Activated B cell treated with CpG ODN at 0.5 μM for 24 hours (primary cell): ENCODE measurements around the gene GNAO1. TPM values are rescaled to one million over a fixed set of nuclear protein-coding genes. Genes with fewer than 3 reads are reported as not detected.

ENCODE experiments used
- ATAC-seq: fragments of 200-7000 bp; cut with Tn5 transposase; one replicate; pipeline ENCODE4 v1.10.0; 2021; ENCODE audit warnings: low read depth, mild to moderate bottlenecking, moderate library complexity
- CTCF ChIA-PET: fragments of 350-600 bp; sonication (Branson Sonifier 250); formaldehyde crosslinking; loops from one replicate; lab custom pipeline; 2021; ENCODE audit warnings: antibody characterized with exemption; lab: Charles Lee
- POLR2A ChIA-PET: fragments of 350-600 bp; sonication (Branson Sonifier 250); formaldehyde crosslinking; loops from one replicate; lab custom pipeline; 2021; ENCODE audit warnings: antibody characterized with exemption; lab: Charles Lee
- DNase-seq: peaks from one replicate; pipeline ENCODE4 v3.0.0; 2022
- H3K27ac Mint-ChIP-seq: one replicate; pipeline ENCODE4 v1.8.0; 2020; ENCODE audit warnings: mixed read lengths
- H3K27me3 Mint-ChIP-seq: one replicate; pipeline ENCODE4 v1.8.0; 2021; ENCODE audit warnings: mixed read lengths
- H3K36me3 Mint-ChIP-seq: one replicate; pipeline ENCODE4 v1.8.0; 2021; ENCODE audit warnings: low read depth, mixed read lengths
- H3K4me1 Mint-ChIP-seq: one replicate; pipeline ENCODE4 v1.8.0; 2021; ENCODE audit warnings: mixed read lengths
- H3K4me3 Mint-ChIP-seq: one replicate; pipeline ENCODE4 v1.8.0; 2020; ENCODE audit warnings: mild to moderate bottlenecking, mixed read lengths
- H3K9me3 Mint-ChIP-seq: one replicate; pipeline ENCODE4 v1.8.0; 2020; ENCODE audit warnings: mixed read lengths
- intact Hi-C: fragments of 100-400 bp; cut with micrococcal nuclease; formaldehyde crosslinking; loops from one replicate; pipeline ENCODE4 v1.15.1; 2024
- total RNA-seq: library from RNA; stranded (reverse); gene quantifications from 2 replicates; pipeline ENCODE4 v1.2.3, GENCODE V29; 2022
- TF ChIP-seq, protein P1 (sequence below): fragments of 200-600 bp; IDR thresholded peaks from one replicate; pipeline ENCODE4 v1.8.0; 2022; ENCODE audit warnings: antibody characterized with exemption, mild to moderate bottlenecking

The GNAO1 gene
- total RNA-seq, 1 donor from 2014 or later: 0.53 TPM

DNA sequence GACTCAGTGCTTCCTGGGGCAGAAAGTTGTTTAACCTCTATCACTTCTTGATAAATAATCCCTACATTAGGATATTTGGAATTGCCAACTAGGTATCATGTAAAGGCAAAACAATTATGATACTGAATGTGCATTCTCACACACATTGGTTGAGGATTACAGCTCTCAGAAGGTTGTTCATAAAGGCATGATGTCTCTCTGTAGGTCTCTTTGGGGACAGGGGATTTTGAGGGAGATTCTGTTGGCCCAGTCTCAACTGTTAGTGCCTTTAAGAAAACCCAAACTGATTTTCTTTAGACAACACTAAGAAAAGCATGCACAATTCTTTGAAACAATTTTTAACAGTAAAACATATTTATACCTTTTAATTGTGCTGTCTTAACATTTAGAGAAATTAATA is 56.5 kb downstream of the GNAO1 start:
- ATAC-seq: no peak
- Mint-ChIP-seq H3K4me3 (no peak overlapping the region), H3K27me3 (no peaks in the 10 kb centered on the region), H3K27ac (no peak overlapping the region), H3K36me3 (no peaks in the 10 kb centered on the region), H3K4me1 (no peaks in the 10 kb centered on the region), H3K9me3 (no peaks in the 10 kb centered on the region)
- DNase-seq: no peak
- TF ChIP-seq, protein P1, sequence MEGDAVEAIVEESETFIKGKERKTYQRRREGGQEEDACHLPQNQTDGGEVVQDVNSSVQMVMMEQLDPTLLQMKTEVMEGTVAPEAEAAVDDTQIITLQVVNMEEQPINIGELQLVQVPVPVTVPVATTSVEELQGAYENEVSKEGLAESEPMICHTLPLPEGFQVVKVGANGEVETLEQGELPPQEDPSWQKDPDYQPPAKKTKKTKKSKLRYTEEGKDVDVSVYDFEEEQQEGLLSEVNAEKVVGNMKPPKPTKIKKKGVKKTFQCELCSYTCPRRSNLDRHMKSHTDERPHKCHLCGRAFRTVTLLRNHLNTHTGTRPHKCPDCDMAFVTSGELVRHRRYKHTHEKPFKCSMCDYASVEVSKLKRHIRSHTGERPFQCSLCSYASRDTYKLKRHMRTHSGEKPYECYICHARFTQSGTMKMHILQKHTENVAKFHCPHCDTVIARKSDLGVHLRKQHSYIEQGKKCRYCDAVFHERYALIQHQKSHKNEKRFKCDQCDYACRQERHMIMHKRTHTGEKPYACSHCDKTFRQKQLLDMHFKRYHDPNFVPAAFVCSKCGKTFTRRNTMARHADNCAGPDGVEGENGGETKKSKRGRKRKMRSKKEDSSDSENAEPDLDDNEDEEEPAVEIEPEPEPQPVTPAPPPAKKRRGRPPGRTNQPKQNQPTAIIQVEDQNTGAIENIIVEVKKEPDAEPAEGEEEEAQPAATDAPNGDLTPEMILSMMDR: no peak
- CTCF ChIA-PET: no interaction called here
- intact Hi-C loops: no loop called here
- POLR2A ChIA-PET: no interaction called here

DNA sequence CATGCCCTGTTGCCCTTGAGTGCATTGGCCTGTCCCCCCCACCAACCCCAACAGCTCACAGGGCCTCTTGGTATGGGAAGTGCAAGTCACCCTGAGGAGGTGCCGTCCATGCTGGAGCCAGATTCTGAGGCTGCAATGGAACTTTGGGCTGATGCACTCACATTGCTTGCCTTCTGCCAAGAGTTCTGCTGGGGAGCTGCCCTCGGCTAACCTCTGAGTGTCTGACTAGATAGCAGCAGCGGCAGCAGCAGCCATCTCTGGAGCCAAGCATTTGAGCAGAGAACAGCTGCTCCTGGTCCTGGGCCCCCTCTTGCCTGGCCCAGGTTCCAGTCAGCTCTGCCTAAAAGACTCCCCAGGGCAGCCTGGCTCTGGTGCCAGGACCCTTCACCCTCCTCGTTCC is 61.5 kb downstream of the GNAO1 start:
- TF ChIP-seq, protein P1: no peak
- POLR2A ChIA-PET: no interaction called here
- ATAC-seq (no peak), DNase-seq (no peak)
- CTCF ChIA-PET: no interaction called here
- no peaks in the 10 kb centered on the region for H3K4me1 Mint-ChIP-seq
- no peak overlapping the region for H3K27ac Mint-ChIP-seq
- no peaks in the 10 kb centered on the region for H3K9me3 Mint-ChIP-seq
- H3K27me3 Mint-ChIP-seq: peaks cover 4% of the 10 kb centered on the region
- no peak overlapping the region for H3K4me3 Mint-ChIP-seq
- intact Hi-C loops: no loop called here
- no peaks in the 10 kb centered on the region for H3K36me3 Mint-ChIP-seq

DNA sequence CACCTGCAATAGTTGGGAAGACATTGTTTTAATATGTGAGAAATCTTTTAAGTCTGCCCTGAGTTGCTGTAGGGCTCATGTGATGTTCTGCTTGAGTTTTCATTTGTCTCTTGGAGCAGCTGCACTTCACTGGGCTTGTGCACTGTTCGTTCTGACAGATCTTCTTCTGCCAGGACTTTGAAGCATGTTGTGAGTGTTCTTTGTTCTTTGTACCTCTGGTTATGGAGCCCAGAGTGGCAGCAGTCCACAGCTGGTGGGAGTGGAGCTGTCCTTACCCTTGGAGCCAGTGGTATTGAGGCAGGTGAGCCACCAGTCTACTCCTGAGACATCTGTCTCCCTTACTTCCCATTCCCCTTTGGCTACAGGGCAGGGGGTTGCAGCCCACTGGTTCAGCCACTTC is 64.6 kb downstream of the GNAO1 start:
- ATAC-seq: no peak
- TF ChIP-seq, protein P1: no peak
- Mint-ChIP-seq H3K36me3 (no peaks in the 10 kb centered on the region), H3K27me3 (peaks cover 4% of the 10 kb centered on the region), H3K4me1 (no peaks in the 10 kb centered on the region), H3K27ac (no peak overlapping the region), H3K4me3 (no peak overlapping the region), H3K9me3 (no peaks in the 10 kb centered on the region)
- DNase-seq: no peak
- intact Hi-C loops: no loop called here
- POLR2A ChIA-PET: no interaction called here
- CTCF ChIA-PET: no interaction called here

DNA sequence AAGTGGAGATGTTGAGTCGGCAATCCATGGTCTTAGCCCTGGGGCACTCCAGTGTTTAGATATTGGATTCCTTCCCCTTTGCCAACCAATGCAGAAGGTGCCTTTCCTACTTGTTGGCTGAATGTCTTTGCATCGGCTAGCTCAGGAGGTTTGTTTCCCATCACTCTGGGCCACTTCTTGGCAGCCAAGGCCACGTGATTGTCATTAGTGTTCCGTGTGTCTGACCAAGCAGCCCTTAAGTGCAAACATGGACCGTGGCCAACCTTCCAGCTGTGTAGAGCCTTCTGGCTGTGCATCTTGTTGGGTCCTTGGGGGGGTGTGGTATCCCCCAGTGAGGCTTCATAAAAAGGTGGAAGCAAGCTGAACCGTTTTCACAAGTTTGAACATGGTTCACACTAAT is 66.0 kb downstream of the GNAO1 start:
- no peak for ATAC-seq
- intact Hi-C loops: no loop called here
- Mint-ChIP-seq H3K27me3 (peaks cover 4% of the 10 kb centered on the region), H3K4me3 (no peak overlapping the region), H3K27ac (no peak overlapping the region), H3K9me3 (no peaks in the 10 kb centered on the region), H3K36me3 (no peaks in the 10 kb centered on the region), H3K4me1 (peaks cover under 1% of the 10 kb centered on the region)
- TF ChIP-seq, protein P1: no peak
- POLR2A ChIA-PET: interaction anchor here (0.6 kb wide), 1 partner anchor 296 kb away, joined by 4 read pairs; no protein-coding TSS in a partner anchor
- CTCF ChIA-PET: no interaction called here
- DNase-seq: no peak

DNA sequence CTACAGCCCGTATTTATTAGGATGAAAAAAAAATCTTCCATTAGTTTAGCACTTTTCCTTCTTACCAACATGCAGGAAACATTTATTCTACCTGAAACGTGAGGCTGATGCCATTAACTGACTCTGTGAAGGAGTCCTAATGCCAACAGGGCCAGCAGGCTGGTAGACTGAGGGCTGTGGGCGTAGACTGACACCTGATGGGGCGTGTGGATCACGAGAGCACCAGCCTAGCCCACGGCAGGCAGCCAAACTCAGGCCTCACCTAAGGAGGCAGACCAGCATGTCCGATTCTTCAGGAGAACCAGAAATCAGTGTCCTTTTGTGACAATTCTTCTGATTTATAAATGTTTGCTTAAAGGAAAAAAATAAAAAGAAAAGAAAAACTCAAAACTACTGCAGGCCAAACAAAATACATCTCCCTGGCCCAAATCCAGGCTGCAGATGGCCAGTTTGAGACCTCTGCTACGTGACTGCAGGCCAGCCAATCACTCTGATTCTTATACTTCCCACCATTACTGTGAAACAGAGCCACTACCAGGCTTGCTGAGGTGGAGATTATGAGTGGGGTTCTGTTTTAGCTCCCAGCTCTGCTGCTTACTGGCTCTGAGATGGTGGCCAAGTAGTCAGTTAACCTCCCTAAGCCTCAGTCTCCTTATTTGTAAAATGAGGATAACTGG is 66.5 kb downstream of the GNAO1 start:
- ATAC-seq: no peak
- ChIA-PET CTCF (no interaction called here), POLR2A (no interaction called here)
- Mint-ChIP-seq H3K4me3 (no peak overlapping the region), H3K27ac (no peak overlapping the region), H3K9me3 (no peaks in the 10 kb centered on the region), H3K27me3 (peaks cover 4% of the 10 kb centered on the region), H3K4me1 (peaks cover 4% of the 10 kb centered on the region), H3K36me3 (no peaks in the 10 kb centered on the region)
- TF ChIP-seq, protein P1: no peak
- intact Hi-C loops: no loop called here
- DNase-seq: no peak
